Epithelial cell of esophagus (primary cell): Measurements from ENCODE around the gene ARCN1.

ENCODE experiments used
- DNase-seq: peaks from one replicate; pipeline ENCODE4 v3.0.0; 2010; ENCODE audit warnings: low read depth
- H3K4me3 ChIP-seq: 2 replicates; pipeline ENCODE4 v1.5.1; 2011; ENCODE audit warnings: mild to moderate bottlenecking, low read length, control low read depth
- TF ChIP-seq, protein P1 (sequence below): IDR thresholded peaks from 2 replicates; pipeline ENCODE4 v1.5.1; 2011; ENCODE audit warnings: low read depth, mild to moderate bottlenecking, low read length, control low read depth, inconsistent platforms; ENCODE audit not compliant: insufficient read depth; ENCODE audit errors: missing control alignments

The ARCN1 gene

DNA sequence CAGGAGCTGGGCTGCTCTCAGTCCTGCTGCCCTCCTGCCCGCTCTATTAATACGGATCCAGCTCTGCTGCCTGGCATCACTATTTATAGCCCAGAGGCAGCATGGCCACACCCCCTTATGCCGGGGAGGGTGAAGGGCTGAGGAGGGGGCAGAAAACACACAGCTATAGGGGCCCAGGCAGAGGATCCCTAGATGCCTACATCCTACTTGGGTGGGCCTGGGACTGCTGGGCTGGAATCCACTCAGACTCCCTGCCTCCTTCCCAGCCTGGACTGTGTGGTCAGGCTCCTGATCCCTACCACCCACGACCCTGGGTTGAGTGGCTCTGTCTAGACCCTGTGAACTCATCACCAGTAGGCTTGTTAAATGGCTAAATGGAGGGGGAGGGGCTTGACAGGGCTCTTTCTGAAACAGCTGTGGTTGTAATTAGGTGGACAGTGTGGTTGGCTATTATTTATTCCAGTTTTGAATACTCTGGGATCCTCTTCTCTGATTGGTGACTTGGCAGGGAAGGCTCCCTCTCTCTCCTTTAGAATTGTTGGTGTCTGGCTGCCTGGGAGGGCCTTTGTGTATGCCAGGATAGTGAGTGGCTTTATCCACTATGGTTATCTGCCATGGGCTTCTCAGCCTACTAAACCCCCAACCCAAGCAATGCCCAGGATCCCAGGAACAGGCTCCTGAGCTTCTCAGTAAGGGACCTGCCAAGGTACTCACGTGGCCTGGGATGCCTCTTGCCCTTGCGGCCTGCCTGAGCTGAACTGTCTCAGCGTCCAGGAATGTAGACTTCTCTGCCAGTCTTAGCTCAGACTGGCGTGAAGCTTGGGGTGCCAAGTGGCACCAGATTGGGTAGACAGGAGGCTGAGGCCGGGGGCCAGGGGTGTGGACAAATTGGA, 50.4 kb downstream of the ARCN1 start:
- peak overlapping the region; percentile 72 for H3K4me3 ChIP-seq
- peak; percentile 95 for DNase-seq
- TF ChIP-seq, protein P1, sequence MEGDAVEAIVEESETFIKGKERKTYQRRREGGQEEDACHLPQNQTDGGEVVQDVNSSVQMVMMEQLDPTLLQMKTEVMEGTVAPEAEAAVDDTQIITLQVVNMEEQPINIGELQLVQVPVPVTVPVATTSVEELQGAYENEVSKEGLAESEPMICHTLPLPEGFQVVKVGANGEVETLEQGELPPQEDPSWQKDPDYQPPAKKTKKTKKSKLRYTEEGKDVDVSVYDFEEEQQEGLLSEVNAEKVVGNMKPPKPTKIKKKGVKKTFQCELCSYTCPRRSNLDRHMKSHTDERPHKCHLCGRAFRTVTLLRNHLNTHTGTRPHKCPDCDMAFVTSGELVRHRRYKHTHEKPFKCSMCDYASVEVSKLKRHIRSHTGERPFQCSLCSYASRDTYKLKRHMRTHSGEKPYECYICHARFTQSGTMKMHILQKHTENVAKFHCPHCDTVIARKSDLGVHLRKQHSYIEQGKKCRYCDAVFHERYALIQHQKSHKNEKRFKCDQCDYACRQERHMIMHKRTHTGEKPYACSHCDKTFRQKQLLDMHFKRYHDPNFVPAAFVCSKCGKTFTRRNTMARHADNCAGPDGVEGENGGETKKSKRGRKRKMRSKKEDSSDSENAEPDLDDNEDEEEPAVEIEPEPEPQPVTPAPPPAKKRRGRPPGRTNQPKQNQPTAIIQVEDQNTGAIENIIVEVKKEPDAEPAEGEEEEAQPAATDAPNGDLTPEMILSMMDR, result no peak

DNA sequence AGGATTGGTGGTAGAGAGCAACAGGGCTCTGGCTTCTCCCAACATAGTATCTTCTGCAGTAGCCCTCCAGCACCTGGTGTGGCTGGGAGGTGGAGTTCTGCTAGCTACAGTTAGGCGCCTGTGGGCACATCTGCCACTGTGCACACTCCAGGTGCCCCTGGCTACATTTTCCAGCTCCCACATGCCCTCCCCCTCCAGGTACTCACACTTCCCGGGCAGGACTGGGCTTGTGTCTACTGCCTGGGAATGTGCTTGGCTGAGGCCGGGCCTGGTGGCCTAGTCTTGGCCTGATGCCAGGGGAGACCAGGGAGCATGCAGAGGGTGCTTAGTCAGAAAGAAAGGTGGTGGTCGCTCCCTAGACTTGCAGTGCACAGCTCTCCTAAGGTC, 51.1 kb downstream of the ARCN1 start:
- H3K4me3 ChIP-seq, result peak overlapping the region; percentile 13
- DNase-seq, result peak; percentile 95
- TF ChIP-seq, protein P1, result no peak

DNA sequence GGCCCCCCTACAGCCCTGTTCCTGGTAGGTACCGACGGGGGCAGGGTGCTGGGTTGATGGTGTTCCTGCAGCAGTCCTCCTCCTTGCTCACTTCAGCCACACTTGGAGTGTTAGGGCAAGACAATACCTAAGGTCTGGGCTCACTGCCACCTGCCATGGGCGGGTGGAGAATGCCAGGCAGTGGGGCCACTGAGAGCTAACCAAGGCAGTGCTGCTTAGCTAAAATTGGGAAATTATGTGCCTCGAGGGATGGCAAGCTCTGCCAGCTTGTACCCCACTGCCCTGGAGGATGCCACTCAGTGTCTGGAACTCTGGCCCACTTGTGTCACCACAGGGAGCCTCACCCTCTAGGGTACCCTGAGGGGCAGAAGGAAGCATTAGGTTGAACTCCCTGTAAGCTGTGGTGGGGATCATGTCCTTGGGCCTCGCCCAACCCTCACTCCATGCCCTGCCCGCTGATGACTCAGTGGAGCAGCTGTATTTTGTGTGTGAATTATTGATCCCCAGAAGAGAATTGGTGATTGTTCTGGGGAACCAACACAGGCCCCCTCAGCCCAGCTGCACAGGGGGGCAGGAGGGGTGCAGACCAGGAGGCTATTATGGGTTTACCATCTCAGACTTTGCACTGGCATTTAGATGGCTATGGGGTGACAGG, 53.0 kb downstream of the ARCN1 start:
- TF ChIP-seq, protein P1, result no peak
- H3K4me3 ChIP-seq, result no peak overlapping the region
- DNase-seq, result no peak

DNA sequence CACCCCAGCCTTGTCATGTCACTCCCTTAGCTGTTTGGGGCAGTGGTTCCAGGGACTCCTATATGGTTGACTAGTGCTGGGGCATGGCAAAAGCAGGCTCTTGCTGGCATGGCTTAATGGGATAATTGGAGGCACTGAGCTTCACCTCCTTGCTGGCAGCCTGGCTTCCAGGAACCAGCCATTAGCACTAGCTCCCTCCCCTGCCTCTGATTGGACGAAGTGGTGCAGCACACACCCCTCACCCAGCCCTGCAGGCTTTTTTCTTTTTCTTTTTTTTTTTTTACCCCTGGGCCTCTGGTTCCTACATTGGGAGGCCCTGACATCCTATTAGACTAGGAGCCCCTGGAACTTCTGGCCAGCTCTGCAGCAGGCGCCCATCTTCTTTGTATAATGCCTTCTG, 53.8 kb downstream of the ARCN1 start:
- no peak overlapping the region for H3K4me3 ChIP-seq
- TF ChIP-seq, protein P1, result no peak
- no peak for DNase-seq

DNA sequence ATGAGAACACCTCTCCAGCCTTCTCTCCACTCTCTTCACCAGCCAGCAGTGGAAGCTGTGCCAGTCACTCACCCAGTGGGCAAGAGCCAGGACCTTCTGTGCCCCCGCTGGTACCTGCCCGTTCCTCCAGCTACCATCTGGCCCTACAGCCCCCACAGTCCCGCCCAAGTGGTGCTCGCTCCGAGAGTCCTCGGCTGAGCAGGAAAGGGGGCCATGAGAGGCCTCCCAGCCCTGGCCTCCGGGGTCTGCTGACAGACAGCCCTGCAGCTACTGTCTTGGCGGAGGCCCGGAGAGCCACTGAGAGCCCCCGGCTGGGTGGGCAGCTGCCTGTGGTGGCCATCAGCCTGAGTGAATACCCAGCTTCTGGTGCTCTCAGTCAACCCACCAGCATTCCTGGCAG, 55.4 kb downstream of the ARCN1 start:
- no peak overlapping the region for H3K4me3 ChIP-seq
- TF ChIP-seq, protein P1, result no peak
- DNase-seq, result no peak

DNA sequence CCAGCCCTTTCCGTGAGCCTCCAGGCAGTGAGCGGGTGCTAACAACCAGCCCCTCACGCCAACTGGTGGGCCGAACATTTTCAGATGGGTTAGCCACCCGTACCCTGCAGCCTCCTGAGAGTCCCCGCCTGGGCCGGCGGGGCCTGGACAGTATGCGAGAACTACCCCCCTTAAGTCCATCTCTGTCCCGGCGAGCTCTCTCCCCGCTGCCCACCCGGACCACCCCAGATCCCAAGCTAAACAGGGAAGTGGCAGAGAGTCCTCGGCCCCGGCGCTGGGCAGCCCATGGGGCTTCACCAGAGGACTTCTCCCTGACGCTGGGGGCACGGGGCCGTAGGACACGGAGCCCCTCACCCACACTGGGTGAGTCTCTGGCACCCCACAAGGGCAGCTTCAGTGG, 55.8 kb downstream of the ARCN1 start:
- no peak for DNase-seq
- no peak overlapping the region for H3K4me3 ChIP-seq

More for the DNA sequence above, 55.8 kb downstream of the ARCN1 start:
- TF ChIP-seq, protein P1, result no peak
